GM18861 (cell line): ENCODE measurements around the gene GLA.
A peak's percentile ranks its signal among the peaks of the same experiment; 100 is the strongest.

Experiments used
- ATAC-seq: cut with Tn5 transposase; IDR thresholded peaks from one replicate; pipeline ENCODE4 v1.9.1; 2021; ENCODE audit not compliant: unreplicated experiment

Gene GLA

DNA sequence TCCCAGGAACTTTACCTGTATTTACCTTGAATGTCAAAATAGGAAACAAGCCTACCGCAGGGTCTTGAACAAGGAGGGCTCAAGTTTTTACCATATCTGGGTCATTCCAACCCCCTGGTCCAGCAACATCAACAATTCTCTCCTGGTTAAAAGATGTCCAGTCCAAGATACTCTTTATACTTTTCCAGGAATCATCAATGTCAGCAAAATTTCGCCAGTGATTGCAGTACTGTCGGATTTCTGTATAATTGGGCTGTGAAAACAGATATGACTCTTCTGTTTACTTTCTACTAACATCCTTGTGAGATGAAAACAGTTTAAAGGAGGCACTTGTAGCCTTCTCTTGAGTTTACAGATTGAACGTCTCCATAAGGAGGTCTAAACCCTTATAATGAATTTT, 9.0 kb downstream of the GLA start:
- no peak for ATAC-seq

DNA sequence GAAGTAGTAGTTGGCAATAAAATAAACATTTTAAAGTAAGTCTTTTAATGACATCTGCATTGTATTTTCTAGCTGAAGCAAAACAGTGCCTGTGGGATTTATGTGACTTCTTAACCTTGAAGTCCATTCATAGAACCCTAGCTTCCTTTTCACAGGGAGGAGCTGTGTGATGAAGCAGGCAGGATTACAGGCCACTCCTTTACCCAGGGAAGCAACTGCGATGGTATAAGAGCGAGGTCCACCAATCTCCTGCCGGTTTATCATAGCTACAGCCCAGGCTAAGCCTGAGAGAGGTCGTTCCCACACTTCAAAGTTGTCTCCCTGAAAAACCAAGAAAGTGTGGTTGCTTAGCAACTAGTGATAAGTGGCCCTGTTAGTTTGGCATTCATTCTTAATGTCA, 9.9 kb downstream of the GLA start:
- ATAC-seq = no peak

- no peak for ATAC-seq
These were observed 11.9 kb downstream of the GLA start for GRCh38 chrX:101395789-101396188.

DNA sequence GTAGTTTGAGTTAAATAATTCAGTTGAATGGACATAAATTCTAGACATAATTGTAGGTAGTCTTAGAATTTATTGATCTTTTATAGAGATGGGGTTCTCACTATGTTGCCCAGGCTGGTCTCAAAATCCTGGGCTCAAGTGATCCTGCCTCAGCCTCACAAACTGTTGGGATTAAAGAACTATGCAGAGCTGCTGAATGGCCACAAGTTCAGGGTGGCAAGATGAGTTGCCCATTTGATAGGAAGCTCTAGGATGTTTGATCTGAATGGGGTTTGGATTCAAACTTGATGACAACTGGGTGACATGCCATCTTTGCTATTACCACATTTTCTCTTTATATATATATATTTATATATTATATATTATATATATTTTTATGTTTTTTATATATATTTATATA, 13.4 kb downstream of the GLA start:
- no peak for ATAC-seq

- no peak for ATAC-seq
These were observed 14.0 kb downstream of the GLA start for GRCh38 chrX:101393530-101394305.

DNA sequence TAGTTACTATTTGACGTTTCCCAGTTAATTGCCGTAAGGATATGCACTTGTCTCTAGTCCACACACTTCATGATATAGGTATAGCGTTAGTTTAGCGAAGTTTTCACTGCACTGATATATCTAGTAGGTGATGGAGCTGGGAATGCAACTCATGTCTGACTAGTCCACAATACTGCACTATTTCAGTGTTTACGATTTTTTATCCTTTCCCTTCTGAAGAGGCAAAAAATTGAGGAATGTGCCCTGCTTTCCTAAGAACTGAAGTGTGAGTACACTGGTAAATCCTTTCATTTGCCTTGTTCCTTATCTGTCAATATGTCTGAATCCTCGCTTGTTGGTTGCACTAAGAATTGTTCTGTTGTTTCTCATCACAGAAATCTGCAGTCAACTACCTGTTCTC, 15.9 kb downstream of the GLA start:
- ATAC-seq = no peak

DNA sequence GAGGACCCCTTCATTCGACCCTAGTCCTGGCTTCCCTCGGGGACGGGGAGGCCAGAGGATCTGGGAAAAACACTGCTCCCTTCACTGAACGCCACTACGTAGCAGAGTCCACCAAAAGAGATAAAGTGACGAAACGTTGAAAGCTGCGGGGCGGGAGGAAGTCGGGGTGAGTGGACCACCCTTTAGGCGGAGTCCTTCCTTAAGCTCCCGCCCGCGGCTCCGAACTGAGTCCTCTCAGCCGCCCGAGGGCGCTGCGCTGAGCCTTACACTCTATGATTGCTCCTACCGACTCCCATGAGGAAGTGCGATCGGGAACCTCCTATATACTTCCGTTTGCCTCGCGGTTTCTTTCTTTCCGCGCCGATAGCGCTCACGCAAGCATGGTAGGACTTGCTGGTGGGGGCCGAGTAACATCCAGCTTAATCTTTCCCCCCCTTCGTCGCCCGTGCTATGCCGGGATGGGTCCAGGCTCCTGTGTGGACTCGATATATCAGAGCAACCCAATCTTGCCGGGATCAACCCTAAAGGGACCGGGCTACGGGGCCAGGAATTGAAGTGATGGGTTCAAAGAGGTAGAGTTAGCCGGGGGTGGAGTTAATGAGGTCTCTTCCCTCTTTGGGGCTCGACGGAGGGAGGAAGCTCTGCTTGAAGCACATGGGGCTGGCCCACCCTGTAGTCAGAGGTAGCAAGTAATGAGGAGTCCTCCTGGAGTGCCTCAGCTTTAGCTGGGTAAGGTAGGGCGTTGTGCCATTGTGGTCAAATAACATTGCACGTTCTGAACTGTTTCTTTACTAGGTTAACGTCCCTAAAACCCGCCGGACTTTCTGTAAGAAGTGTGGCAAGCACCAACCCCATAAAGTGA, 16.8 kb downstream of the GLA start, which contains the start of gene RPL36A:
Gene RPL36A, plus strand, starts transcription at position 348 of the 862 bp plus-strand sequence. Its CDS starts 33 bp downstream, at position 381.
- ATAC-seq = peak; percentile 78

DNA sequence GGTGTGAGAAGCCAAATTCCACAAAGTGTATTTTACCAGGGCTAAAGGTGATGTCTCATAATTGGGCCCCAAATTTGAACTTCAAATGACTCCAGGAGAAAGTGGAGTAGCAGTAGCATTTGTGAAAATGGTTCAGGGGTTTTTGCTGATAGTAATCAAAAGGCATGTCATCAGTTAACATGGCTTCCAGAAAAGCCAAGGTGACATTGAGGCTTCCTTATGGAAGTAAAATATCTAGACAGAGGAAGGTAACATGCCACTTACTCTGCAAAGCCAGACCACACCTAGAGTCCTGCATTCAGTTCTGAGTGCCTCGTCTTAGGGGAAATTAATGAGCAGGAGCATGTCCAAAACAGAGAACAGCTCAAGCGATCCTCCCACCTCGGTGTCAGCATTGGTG, 19.1 kb downstream of the GLA start:
- no peak for ATAC-seq

- ATAC-seq = no peak
These were observed 21.2 kb downstream of the GLA start for GRCh38 chrX:101386542-101386885.

DNA sequence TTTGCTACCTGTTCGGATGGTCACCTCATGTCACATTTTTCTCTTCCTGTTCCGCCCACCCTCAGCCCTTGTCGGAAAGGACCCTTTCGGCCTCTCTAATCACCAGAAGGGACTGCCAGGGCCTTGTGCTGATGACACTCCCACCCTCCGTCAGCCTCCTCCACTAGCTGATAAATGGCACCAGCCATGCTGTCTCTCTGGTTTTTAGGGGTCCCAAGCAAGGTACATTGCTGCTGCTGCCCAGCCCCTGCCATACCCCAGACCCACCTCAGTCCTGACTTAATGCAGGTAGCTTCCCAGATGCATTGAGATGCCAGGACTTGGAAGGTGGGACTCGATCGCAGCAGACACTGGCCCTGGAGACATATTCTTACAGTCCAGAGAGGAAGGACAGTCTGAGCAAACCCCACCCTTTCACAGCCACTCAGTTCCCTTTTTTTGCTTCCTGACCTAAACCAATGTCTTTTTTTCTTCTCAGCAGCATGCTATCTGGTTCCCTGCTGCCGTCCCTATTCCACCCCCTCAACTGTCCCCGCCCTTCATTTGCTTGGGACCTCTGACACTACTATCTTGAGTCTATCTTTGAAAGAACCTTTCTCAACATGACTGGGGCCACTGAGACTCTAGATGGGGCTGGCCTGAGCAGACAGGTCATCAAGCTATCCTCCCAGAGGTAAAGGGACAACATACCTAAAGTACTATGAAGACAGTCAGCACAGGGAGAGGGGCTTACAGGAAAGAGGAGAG, 21.8 kb downstream of the GLA start, which contains the start of gene BTK:
Gene BTK, minus strand, starts transcription at position 397 of the 747 bp plus-strand sequence. CDS start 10,907 bp downstream, outside the sequence.
- peak; percentile 61 for ATAC-seq

DNA sequence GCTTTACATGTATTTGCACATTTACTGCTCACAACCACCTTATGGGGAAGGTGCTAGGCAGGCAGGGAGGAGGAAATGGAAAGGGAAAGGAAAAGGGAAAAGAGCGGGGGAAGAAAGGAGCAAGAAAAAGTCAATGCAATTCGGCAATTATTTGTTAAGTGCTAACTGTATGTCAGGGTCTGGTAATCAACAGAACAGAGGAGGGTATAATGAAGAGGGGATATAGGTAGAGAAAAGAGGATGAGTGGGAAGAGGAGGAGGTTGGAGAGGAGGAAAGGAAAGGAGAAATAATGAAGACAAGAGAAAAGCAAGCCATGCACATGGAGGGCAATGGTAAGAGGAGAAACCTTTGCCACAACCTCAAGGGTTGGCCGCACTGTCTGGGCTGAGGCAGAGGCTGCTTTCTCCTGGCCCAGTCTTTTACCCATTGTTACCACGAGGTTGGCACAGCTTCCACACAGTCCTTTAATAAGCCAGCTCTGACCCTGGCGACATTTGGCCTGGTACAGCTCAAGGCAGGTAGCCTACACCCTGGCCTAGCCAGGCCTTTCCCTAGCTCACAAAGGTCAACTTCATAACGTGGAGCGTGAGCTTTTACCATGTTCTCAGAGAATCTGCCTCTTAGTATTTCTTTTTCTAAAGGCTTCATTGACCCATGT, 22.6 kb downstream of the GLA start:
- no peak for ATAC-seq

DNA sequence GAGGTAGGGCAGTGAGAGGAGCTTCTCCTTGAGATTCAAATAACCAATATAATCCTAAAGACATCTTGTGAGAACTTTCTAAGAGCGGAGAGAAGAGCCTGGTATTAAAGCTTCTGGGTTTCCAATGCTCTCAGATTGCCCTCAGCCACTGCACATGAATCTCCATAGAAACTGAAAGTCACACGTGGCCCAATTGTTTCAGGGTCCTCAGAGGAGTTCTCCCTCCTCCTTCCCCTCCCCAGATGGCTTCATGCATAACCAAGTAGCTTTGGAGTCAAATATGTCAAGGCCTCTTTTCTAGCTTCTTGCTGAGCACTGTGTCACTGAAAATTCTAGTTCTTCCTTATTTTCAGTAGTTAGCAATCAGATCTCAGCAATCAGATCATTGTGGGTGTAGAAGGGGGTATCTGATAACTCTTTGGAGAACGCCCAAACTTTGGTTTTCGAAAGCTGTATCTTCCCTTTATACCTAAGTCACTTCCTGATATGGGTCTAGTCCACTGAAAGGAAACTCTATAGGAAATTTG, 24.0 kb downstream of the GLA start:
- peak; percentile 72 for ATAC-seq

DNA sequence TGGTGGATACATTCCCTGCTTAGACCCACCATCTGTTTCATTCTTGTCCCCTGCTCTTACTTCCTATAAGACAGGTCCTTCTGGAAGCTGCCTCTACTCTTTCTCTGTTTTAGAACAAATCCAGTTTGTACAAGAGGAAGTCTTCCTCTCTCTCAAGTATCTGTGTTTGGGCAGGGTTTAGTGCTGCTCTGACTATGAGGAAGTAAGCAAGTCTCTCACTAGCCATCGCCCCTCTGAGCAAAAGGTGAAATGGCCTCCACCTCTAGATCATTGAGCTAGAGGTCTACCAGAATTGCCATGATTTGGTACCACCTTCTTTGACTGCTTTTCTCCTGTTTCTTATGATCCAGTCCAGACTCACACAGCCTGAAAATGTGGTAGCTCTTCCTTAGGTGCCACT, 30.2 kb downstream of the GLA start:
- no peak for ATAC-seq

DNA sequence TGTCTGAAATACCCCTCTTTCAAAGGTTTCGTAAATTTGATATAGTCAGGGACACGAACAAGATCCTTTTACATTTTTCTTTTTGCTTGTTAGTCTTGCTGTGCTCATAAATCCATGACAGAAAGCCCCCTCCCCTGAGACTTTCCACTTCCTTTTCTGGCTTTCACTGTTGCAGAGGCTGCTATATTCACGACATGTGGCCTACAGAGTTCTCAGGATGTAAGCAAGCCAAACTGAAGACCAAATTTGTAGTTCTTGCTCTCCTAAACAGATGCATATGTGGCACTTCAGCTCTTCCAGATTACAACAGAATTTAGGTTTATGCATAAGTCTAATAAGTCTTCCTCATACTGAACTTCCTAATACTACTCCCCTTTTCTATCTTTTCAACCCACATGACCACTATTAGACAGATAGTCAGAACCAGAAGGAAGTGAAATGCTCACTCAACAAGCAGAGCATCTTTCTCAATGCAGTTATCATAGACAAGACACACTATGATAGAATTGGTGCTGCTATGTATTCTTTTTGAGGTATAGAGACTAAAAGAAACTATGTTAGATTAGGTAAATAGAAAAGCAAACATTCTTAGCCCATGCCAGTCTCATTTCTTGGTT, 36.7 kb downstream of the GLA start:
- ATAC-seq = peak; percentile 74

DNA sequence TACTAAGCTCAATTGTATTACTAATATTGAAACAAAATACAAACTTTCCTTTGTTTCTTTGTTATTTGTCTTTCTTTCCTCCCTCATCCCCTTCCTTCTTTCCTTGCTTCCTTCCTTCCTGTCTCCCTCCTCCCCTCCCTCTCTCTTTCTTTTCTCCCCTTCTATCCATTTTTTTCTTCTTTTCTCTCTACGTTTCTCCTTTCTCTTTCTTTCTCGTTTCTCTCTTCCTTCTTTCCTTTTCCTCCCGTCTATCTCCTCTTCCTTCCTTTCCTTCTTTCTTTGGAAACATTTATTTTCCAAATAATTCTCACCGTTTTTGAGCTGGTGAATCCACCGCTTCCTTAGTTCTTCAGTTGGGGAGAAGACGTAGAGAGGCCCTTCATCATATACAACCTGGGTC, 38.0 kb downstream of the GLA start:
- no peak for ATAC-seq

DNA sequence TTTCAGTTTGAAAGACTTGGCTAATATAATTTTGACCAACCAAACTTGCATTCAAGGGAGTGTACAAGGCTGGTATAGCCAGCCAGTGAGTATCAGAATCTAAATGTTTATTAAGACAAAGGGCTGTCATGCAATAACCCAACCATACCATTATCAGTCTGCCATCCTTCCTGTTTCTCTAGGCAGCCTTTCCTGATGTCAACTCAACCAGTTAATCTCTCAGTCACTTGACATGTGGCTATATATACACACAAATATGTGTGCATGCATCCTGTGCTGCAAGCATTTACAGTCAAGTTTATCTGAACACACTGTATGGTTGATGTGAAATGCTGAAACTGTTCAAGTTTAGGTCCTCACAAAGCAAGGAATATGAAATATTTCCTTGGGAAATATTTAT, 38.9 kb downstream of the GLA start:
- ATAC-seq = peak; percentile 54

DNA sequence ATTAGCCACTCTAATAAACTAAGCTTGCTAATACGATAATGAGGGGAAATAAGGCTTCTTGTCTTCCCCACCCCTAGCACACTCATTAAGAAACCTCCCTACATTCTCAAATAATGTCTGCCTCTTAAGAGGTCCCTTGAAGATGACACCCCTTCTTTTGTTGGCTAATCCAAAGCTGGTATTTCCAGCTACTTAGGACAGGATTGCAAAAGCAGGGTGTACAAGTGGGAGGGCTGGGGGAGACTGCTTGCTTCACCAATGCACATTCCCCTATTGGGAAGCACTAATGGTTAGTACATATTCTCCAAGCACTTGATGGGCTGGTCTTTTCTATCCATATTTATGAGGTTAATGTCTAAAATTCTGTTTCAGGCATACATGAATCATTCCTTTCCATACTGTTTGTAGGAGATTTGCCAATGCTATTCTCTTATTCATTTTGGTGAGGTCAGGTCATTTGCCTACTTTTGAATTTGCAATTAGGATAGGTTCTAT, 42.4 kb downstream of the GLA start:
- no peak for ATAC-seq

DNA sequence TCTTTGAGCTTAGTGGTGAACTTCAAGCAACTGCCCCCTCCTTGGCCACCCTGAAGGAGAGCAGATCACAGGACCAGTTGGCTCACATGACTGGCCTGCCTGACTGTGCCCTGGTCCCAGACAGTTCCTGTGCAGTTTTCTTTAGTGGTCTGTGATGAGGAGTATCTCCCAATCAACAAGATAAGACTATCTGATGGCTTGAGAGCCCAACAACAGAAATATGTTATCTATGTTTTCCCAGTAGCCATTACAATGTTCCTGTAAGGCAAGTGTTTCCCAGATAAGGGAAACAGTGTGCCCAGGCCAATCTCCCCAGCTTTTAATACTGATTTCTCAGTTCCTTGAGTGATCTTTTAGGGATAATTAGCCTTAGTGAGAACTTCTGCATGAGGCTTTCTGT, 45.0 kb downstream of the GLA start:
- no peak for ATAC-seq

GRCh38 chrX:101362116-101362515, 45.6 kb downstream of the GLA start:
- ATAC-seq = no peak

- ATAC-seq = no peak
These were observed 47.3 kb downstream of the GLA start for GRCh38 chrX:101360390-101360789.
